H1 (cell line): ENCODE results near the gene TFE3. TPM values are rescaled to one million over a fixed set of nuclear protein-coding genes. Genes with fewer than 3 reads are reported as not detected.

Source experiments
- CTCF ChIA-PET: fragments of 300-600 bp; sonication (Branson Sonifier 250); formaldehyde crosslinking; loops from one replicate; lab custom pipeline; 2021; ENCODE audit not compliant: partially characterized antibody; lab: Charles Lee
- POLR2A ChIA-PET: fragments of 300-600 bp; sonication (Branson Sonifier 250); formaldehyde crosslinking; loops from one replicate; lab custom pipeline; 2021; ENCODE audit warnings: inconsistent platforms; ENCODE audit not compliant: partially characterized antibody; lab: Charles Lee
- DNase-seq, 2 experiments: peaks; one replicate each; pipeline versions ENCODE4 v3.0.0 to v3.0.0-alpha.2; 2010 to 2022; ENCODE audit warnings: low spot score in 2 of 2, low read depth in 1 of 2, mixed read lengths in 1 of 2
- FAIRE-seq: peaks from 2 replicates; lab custom pipeline; 2011; peaks lifted over from hg19 to GRCh38; lab: Jason Lieb, UNC
- H2AFZ ChIP-seq: 2 replicates; pipeline ENCODE4 v1.8.1; 2012; ENCODE audit warnings: low read length, inconsistent platforms
- H2AK5ac ChIP-seq: 2 replicates; pipeline ENCODE4 v1.6.1; 2013; ENCODE audit warnings: low read depth, low read length
- H2BK120ac ChIP-seq: replicated peaks from 2 replicates; pipeline ENCODE3; 2013; ENCODE audit warnings: low read depth, low read length, inconsistent platforms
- H2BK12ac ChIP-seq: 2 replicates; pipeline ENCODE4 v1.6.1; 2013; ENCODE audit warnings: low read depth, low read length
- H2BK15ac ChIP-seq: 2 replicates; pipeline ENCODE4 v1.6.1; 2013; ENCODE audit warnings: low read length
- H2BK20ac ChIP-seq: 2 replicates; pipeline ENCODE4 v1.6.1; 2013; ENCODE audit warnings: low read length
- H2BK5ac ChIP-seq: 2 replicates; pipeline ENCODE4 v1.6.1; 2013; ENCODE audit warnings: low read depth, low read length
- H3K14ac ChIP-seq: 2 replicates; pipeline ENCODE4 v1.6.1; 2013; ENCODE audit warnings: inconsistent platforms; ENCODE audit not compliant: insufficient read length
- H3K18ac ChIP-seq: 2 replicates; pipeline ENCODE4 v1.6.1; 2013; ENCODE audit warnings: low read length; ENCODE audit errors: extremely low read depth
- H3K23ac ChIP-seq: 2 replicates; pipeline ENCODE4 v1.6.1; 2013; ENCODE audit warnings: inconsistent platforms; ENCODE audit not compliant: insufficient read length
- H3K23me2 ChIP-seq: 2 replicates; pipeline ENCODE4 v1.6.1; 2013; ENCODE audit warnings: low read depth, low read length
- H3K27ac ChIP-seq: 2 replicates; pipeline ENCODE4 v1.6.1; 2011; ENCODE audit warnings: low read depth, low read length, inconsistent platforms
- H3K27me3 ChIP-seq, 4 experiments: replicated peaks in 1 of 4; 1 replicate in 1 of 4; 2 replicates in 3 of 4; pipeline versions ENCODE4 v1.6.1 to v1.8.1; 2011 to 2013; ENCODE audit warnings: low read length in 3 of 4, mild to moderate bottlenecking in 3 of 4, inconsistent platforms in 2 of 4, mixed read lengths in 2 of 4, moderate library complexity in 1 of 4; ENCODE audit not compliant: control insufficient read depth in 3 of 4, insufficient read depth in 3 of 4; ENCODE audit errors: extremely low read depth in 1 of 4
- H3K36me3 ChIP-seq, 4 experiments: 2 replicates each; pipeline versions ENCODE4 v1.6.1 to v1.8.1; 2011 to 2013; ENCODE audit warnings: mild to moderate bottlenecking in 4 of 4, low read length in 3 of 4, moderate library complexity in 2 of 4, control low read depth in 1 of 4, inconsistent platforms in 1 of 4; ENCODE audit not compliant: insufficient read depth in 4 of 4, control insufficient read depth in 2 of 4
- H3K4ac ChIP-seq: replicated peaks from 2 replicates; pipeline ENCODE3; 2013; ENCODE audit warnings: low read length, low read depth, mixed read lengths, inconsistent platforms; ENCODE audit not compliant: insufficient read length
- H3K4me1 ChIP-seq, 4 experiments: replicated peaks in 1 of 4; 1 replicate in 1 of 4; 2 replicates in 3 of 4; pipeline versions ENCODE4 v1.6.1 to v1.8.1; 2011 to 2013; ENCODE audit warnings: low read length in 3 of 4, inconsistent platforms in 2 of 4, mixed read lengths in 1 of 4; ENCODE audit not compliant: insufficient read depth in 4 of 4, control insufficient read depth in 3 of 4
- H3K4me2 ChIP-seq, 2 experiments: 2 replicates each; pipeline versions ENCODE4 v1.6.1 to v1.8.1; 2011 to 2013; ENCODE audit warnings: low read depth in 2 of 2, low read length in 2 of 2, control low read depth in 1 of 2, inconsistent platforms in 1 of 2, mild to moderate bottlenecking in 1 of 2; ENCODE audit not compliant: insufficient read depth in 1 of 2
- H3K4me3 ChIP-seq, 4 experiments: fragments of 200-600, 300-600 bp in 1 of 4; sonication (generic), shearing (Covaris generic), sonication (Bioruptor Twin) in 1 of 4; 2 replicates each; pipeline versions ENCODE4 v1.5.1 to v1.8.1; 2011 to 2016; ENCODE audit warnings: low read length in 4 of 4, low read depth in 3 of 4, control low read depth in 2 of 4, inconsistent platforms in 2 of 4, mild to moderate bottlenecking in 2 of 4, mixed read lengths in 1 of 4, moderate library complexity in 1 of 4; ENCODE audit not compliant: insufficient read depth in 2 of 4; ENCODE audit errors: extremely low read depth in 1 of 4
- H3K56ac ChIP-seq: replicated peaks from 2 replicates; pipeline ENCODE3; 2013; ENCODE audit warnings: low read depth, mild to moderate bottlenecking, mixed read lengths, low read length, inconsistent platforms; ENCODE audit not compliant: insufficient read length
- H3K79me1 ChIP-seq: 2 replicates; pipeline ENCODE4 v1.6.1; 2013; ENCODE audit warnings: low read depth, low read length, control low read depth
- H3K79me2 ChIP-seq, 2 experiments: 2 replicates each; pipeline versions ENCODE4 v1.6.1 to v1.8.1; 2012 to 2013; ENCODE audit warnings: low read length in 2 of 2, mild to moderate bottlenecking in 2 of 2, inconsistent platforms in 1 of 2; ENCODE audit not compliant: insufficient read depth in 2 of 2, control insufficient read depth in 1 of 2
- H3K9ac ChIP-seq, 4 experiments: replicated peaks in 1 of 4; 1 replicate in 1 of 4; 2 replicates in 3 of 4; pipeline versions ENCODE4 v1.6.1 to v1.8.1; 2011 to 2013; ENCODE audit warnings: low read depth in 3 of 4, low read length in 3 of 4, control low read depth in 2 of 4, mild to moderate bottlenecking in 2 of 4, moderate library complexity in 2 of 4, inconsistent platforms in 1 of 4; ENCODE audit errors: extremely low read depth in 1 of 4
- H3K9me3 ChIP-seq, 2 experiments: 2 replicates each; pipeline versions ENCODE4 v1.6.1 to v1.8.1; 2012 to 2013; ENCODE audit warnings: mild to moderate bottlenecking in 2 of 2, moderate library complexity in 2 of 2, control low read depth in 1 of 2, inconsistent platforms in 1 of 2, low read depth in 1 of 2, low read length in 1 of 2, mixed read lengths in 1 of 2; ENCODE audit not compliant: insufficient read depth in 2 of 2
- H4K20me1 ChIP-seq, 2 experiments: replicated peaks in 1 of 2; 2 replicates each; pipeline versions ENCODE3 to v1.8.1; 2011 to 2013; ENCODE audit warnings: inconsistent platforms in 2 of 2, low read length in 2 of 2, mild to moderate bottlenecking in 1 of 2; ENCODE audit not compliant: insufficient read depth in 2 of 2, control insufficient read depth in 1 of 2
- H4K5ac ChIP-seq: 2 replicates; pipeline ENCODE4 v1.6.1; 2013; ENCODE audit warnings: low read length, low read depth, mixed read lengths, inconsistent platforms; ENCODE audit not compliant: insufficient read length
- H4K8ac ChIP-seq: 2 replicates; pipeline ENCODE4 v1.8.0; 2013; ENCODE audit warnings: mild to moderate bottlenecking, moderate library complexity, low read length, inconsistent platforms; ENCODE audit not compliant: insufficient read depth; ENCODE audit errors: extremely low read depth
- H4K91ac ChIP-seq: replicated peaks from 2 replicates; pipeline ENCODE3; 2013; ENCODE audit warnings: low read length, mixed read lengths, inconsistent platforms; ENCODE audit not compliant: insufficient read length
- CREB1 ChIP-seq: IDR thresholded peaks from 2 replicates; pipeline ENCODE4 v1.6.1; 2012; ENCODE audit warnings: inconsistent platforms
- E2F6 ChIP-seq: IDR thresholded peaks from 2 replicates; pipeline ENCODE4 v1.6.1; 2012; ENCODE audit warnings: inconsistent platforms
- KDM4A ChIP-seq: IDR thresholded peaks from one replicate; pipeline ENCODE4 v1.7.1; 2012; ENCODE audit warnings: low read depth, mild to moderate bottlenecking, moderate library complexity, low read length, inconsistent platforms; ENCODE audit not compliant: severe bottlenecking
- SP4 ChIP-seq: IDR thresholded peaks from 2 replicates; pipeline ENCODE4 v1.6.1; 2012; ENCODE audit warnings: low read length, inconsistent platforms
- TAF7 ChIP-seq: optimal IDR thresholded peaks from 2 replicates; pipeline ENCODE3; 2011; ENCODE audit warnings: low read depth, mild to moderate bottlenecking, inconsistent platforms, low read length, moderate library complexity, borderline replicate concordance
- WGBS, 2 experiments: shearing (Covaris generic) in 1 of 2; methylation state at CpG; one replicate each; pipeline versions ENCODE4 v1.1.6 to v1.1.7; 2013 to 2015; ENCODE audit warnings: low lambda C conversion rate in 2 of 2, mixed read lengths in 2 of 2, inconsistent platforms in 1 of 2, low coverage in 1 of 2, missing lambda C conversion rate in 1 of 2; ENCODE audit not compliant: insufficient replicate concordance in 2 of 2, insufficient coverage in 1 of 2, insufficient read length in 1 of 2; ENCODE audit errors: extremely low coverage in 1 of 2, missing lambda C conversion rate in 1 of 2; 5-methylcytosine and 5-hydroxymethylcytosine counted together
- polyA plus RNA-seq, 7 experiments: library from polyadenylated mRNA; depleted of rRNA in 3 of 7; stranded (reverse) in 5 of 7; unstranded in 2 of 7; fragments of >200 nt in 5 of 7; fragments of 200-250 nt in 2 of 7; gene quantifications; 1 replicate in 5 of 7; 2 replicates in 1 of 7; 4 replicates in 1 of 7; pipeline versions ENCODE4 v1.2.1 to v1.2.3, GENCODE V29; 2011 to 2013; ENCODE audit warnings: missing spikeins in 2 of 7, mixed read lengths in 2 of 7
- total RNA-seq: library from RNA; stranded (reverse); fragmentation: NEBNext Ultra II Directional; extraction: Animal tissue kit (Norgen Biotek cat#: 25700); gene quantifications from 2 replicates; pipeline ENCODE4 v1.2.1, GENCODE V29; 2021

The TFE3 gene
- total and polyA plus RNA-seq, 2 of the 8 experiments (the other 6 are each of a cell fraction or from before 2014, with no cell fraction given) = 33.7 to 52.9 TPM

GRCh38 chrX:49072712-49073095 is 29.5 kb upstream of the TFE3 start:
- no peak for DNase-seq
- CTCF ChIA-PET = no interaction called here
- 2% methylated on average over 6 of the region's 10 CpGs; no CpG with 5 or more reads in 1 of the 2 experiments for WGBS, 2 experiments
- Histone ChIP-seq H2AK5ac (no peak overlapping the region), H3K23me2 (no peaks in the 10 kb centered on the region), H2BK5ac (no peak overlapping the region), H4K91ac (no peak overlapping the region), H2AFZ (no peak overlapping the region), H4K8ac (no peak overlapping the region), H3K14ac (no peak overlapping the region), H3K4me3 (peak overlapping the region; percentile 53 to 96 (median 78)), H4K5ac (no peak overlapping the region), H3K27ac (no peak overlapping the region), H2BK15ac (no peak overlapping the region), H3K27me3 (no peaks in the 10 kb centered on the region), H2BK12ac (no peak overlapping the region), H3K4ac (no peak overlapping the region), H3K56ac (no peak overlapping the region), H3K79me2 (no peaks in the 10 kb centered on the region), H3K9ac (no peak overlapping the region), H3K9me3 (no peaks in the 10 kb centered on the region), H3K18ac (no peak overlapping the region), H3K79me1 (no peaks in the 10 kb centered on the region), H3K4me1 (peaks cover 0 to 7% (median 4%) of the 10 kb centered on the region in 4 experiments; a peak in 5 of 7 replicates), H2BK120ac (no peak overlapping the region), H2BK20ac (no peak overlapping the region), H3K4me2 (peak overlapping the region; percentile 74 to 87), H4K20me1 (no peaks in the 10 kb centered on the region), H3K36me3 (peaks cover 0 to 4% (median 0%) of the 10 kb centered on the region in 4 experiments; a peak in 3 of 8 replicates), H3K23ac (no peak overlapping the region)
- FAIRE-seq = no peak
- no peak for TF ChIP-seq TAF7
- TF ChIP-seq CREB1 = no peak
- no peak for TF ChIP-seq SP4
- TF ChIP-seq E2F6 = no peak
- TF ChIP-seq KDM4A = peak; percentile 2
- POLR2A ChIA-PET = interaction anchor here (0.9 to 2.1 kb wide), 3 partner anchors 13 to 101 kb away, joined by 3 to 6 read pairs (median 5); partner anchors contain the start of gene KCND1
